Neural cell (in vitro differentiated cells): ENCODE measurements around the gene CR1.

Source experiments
- EP300 ChIP-seq: fragments of 450-650 bp; conservative IDR thresholded peaks from 2 replicates; pipeline ENCODE4 v1.6.1; 2014; ENCODE audit warnings: antibody characterized with exemption, mild to moderate bottlenecking, moderate library complexity; ENCODE audit not compliant: poor library complexity, severe bottlenecking
- EZH2 ChIP-seq: fragments of 200-600, 300-800 bp; shearing (Covaris generic), sonication (generic); IDR thresholded peaks from 2 replicates; pipeline ENCODE4 v1.6.1; 2014; ENCODE audit warnings: antibody characterized with exemption, low read length, borderline replicate concordance, mild to moderate bottlenecking; ENCODE audit not compliant: insufficient read depth, poor library complexity, severe bottlenecking
- POLR2AphosphoS5 ChIP-seq: IDR thresholded peaks from 2 replicates; pipeline ENCODE4 v1.6.1; 2012
- RAD21 ChIP-seq: fragments of 450-650 bp; conservative IDR thresholded peaks from 2 replicates; pipeline ENCODE4 v1.6.1; 2014; ENCODE audit warnings: antibody characterized with exemption, mild to moderate bottlenecking, moderate library complexity
- TAF1 ChIP-seq: IDR thresholded peaks from 2 replicates; pipeline ENCODE4 v1.6.1; 2012; ENCODE audit warnings: low read depth
- TF ChIP-seq, protein P1 (sequence below): fragments of 450-650 bp; IDR thresholded peaks from 2 replicates; pipeline ENCODE4 v1.5.1; 2014; ENCODE audit warnings: antibody characterized with exemption, mild to moderate bottlenecking, moderate library complexity; ENCODE audit not compliant: poor library complexity, severe bottlenecking

- TF ChIP-seq, protein P1, sequence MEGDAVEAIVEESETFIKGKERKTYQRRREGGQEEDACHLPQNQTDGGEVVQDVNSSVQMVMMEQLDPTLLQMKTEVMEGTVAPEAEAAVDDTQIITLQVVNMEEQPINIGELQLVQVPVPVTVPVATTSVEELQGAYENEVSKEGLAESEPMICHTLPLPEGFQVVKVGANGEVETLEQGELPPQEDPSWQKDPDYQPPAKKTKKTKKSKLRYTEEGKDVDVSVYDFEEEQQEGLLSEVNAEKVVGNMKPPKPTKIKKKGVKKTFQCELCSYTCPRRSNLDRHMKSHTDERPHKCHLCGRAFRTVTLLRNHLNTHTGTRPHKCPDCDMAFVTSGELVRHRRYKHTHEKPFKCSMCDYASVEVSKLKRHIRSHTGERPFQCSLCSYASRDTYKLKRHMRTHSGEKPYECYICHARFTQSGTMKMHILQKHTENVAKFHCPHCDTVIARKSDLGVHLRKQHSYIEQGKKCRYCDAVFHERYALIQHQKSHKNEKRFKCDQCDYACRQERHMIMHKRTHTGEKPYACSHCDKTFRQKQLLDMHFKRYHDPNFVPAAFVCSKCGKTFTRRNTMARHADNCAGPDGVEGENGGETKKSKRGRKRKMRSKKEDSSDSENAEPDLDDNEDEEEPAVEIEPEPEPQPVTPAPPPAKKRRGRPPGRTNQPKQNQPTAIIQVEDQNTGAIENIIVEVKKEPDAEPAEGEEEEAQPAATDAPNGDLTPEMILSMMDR = no peak
- no peak for TF ChIP-seq EZH2
- TF ChIP-seq RAD21 = no peak
- TF ChIP-seq POLR2AphosphoS5 = no peak
- TF ChIP-seq EP300 = no peak
- no peak for TF ChIP-seq TAF1
Observed at GRCh38 chr1:207659545-207660153, 163.7 kb downstream of the CR1 start.
